H1 (cell line): ENCODE measurements around the gene HKDC1. TPM values are rescaled to one million over a fixed set of nuclear protein-coding genes. Genes with fewer than 3 reads are reported as not detected.

Source experiments
- CTCF ChIA-PET: fragments of 300-600 bp; sonication (Branson Sonifier 250); formaldehyde crosslinking; loops from one replicate; lab custom pipeline; 2021; ENCODE audit not compliant: partially characterized antibody; lab: Charles Lee
- POLR2A ChIA-PET: fragments of 300-600 bp; sonication (Branson Sonifier 250); formaldehyde crosslinking; loops from one replicate; lab custom pipeline; 2021; ENCODE audit warnings: inconsistent platforms; ENCODE audit not compliant: partially characterized antibody; lab: Charles Lee
- DNase-seq, 2 experiments: peaks; one replicate each; pipeline versions ENCODE4 v3.0.0 to v3.0.0-alpha.2; 2010 to 2022; ENCODE audit warnings: low spot score in 2 of 2, low read depth in 1 of 2, mixed read lengths in 1 of 2
- FAIRE-seq: peaks from 2 replicates; lab custom pipeline; 2011; peaks lifted over from hg19 to GRCh38; lab: Jason Lieb, UNC
- H2AFZ ChIP-seq: 2 replicates; pipeline ENCODE4 v1.8.1; 2012; ENCODE audit warnings: low read length, inconsistent platforms
- H2AK5ac ChIP-seq: 2 replicates; pipeline ENCODE4 v1.6.1; 2013; ENCODE audit warnings: low read depth, low read length
- H2BK120ac ChIP-seq: replicated peaks from 2 replicates; pipeline ENCODE3; 2013; ENCODE audit warnings: low read depth, low read length, inconsistent platforms
- H2BK12ac ChIP-seq: 2 replicates; pipeline ENCODE4 v1.6.1; 2013; ENCODE audit warnings: low read depth, low read length
- H2BK15ac ChIP-seq: 2 replicates; pipeline ENCODE4 v1.6.1; 2013; ENCODE audit warnings: low read length
- H2BK20ac ChIP-seq: 2 replicates; pipeline ENCODE4 v1.6.1; 2013; ENCODE audit warnings: low read length
- H2BK5ac ChIP-seq: 2 replicates; pipeline ENCODE4 v1.6.1; 2013; ENCODE audit warnings: low read depth, low read length
- H3K14ac ChIP-seq: 2 replicates; pipeline ENCODE4 v1.6.1; 2013; ENCODE audit warnings: inconsistent platforms; ENCODE audit not compliant: insufficient read length
- H3K18ac ChIP-seq: 2 replicates; pipeline ENCODE4 v1.6.1; 2013; ENCODE audit warnings: low read length; ENCODE audit errors: extremely low read depth
- H3K23ac ChIP-seq: 2 replicates; pipeline ENCODE4 v1.6.1; 2013; ENCODE audit warnings: inconsistent platforms; ENCODE audit not compliant: insufficient read length
- H3K23me2 ChIP-seq: 2 replicates; pipeline ENCODE4 v1.6.1; 2013; ENCODE audit warnings: low read depth, low read length
- H3K27ac ChIP-seq: 2 replicates; pipeline ENCODE4 v1.6.1; 2011; ENCODE audit warnings: low read depth, low read length, inconsistent platforms
- H3K27me3 ChIP-seq, 4 experiments: replicated peaks in 1 of 4; 1 replicate in 1 of 4; 2 replicates in 3 of 4; pipeline versions ENCODE4 v1.6.1 to v1.8.1; 2011 to 2013; ENCODE audit warnings: low read length in 3 of 4, mild to moderate bottlenecking in 3 of 4, inconsistent platforms in 2 of 4, mixed read lengths in 2 of 4, moderate library complexity in 1 of 4; ENCODE audit not compliant: control insufficient read depth in 3 of 4, insufficient read depth in 3 of 4; ENCODE audit errors: extremely low read depth in 1 of 4
- H3K36me3 ChIP-seq, 4 experiments: 2 replicates each; pipeline versions ENCODE4 v1.6.1 to v1.8.1; 2011 to 2013; ENCODE audit warnings: mild to moderate bottlenecking in 4 of 4, low read length in 3 of 4, moderate library complexity in 2 of 4, control low read depth in 1 of 4, inconsistent platforms in 1 of 4; ENCODE audit not compliant: insufficient read depth in 4 of 4, control insufficient read depth in 2 of 4
- H3K4ac ChIP-seq: replicated peaks from 2 replicates; pipeline ENCODE3; 2013; ENCODE audit warnings: low read length, low read depth, mixed read lengths, inconsistent platforms; ENCODE audit not compliant: insufficient read length
- H3K4me1 ChIP-seq, 4 experiments: replicated peaks in 1 of 4; 1 replicate in 1 of 4; 2 replicates in 3 of 4; pipeline versions ENCODE4 v1.6.1 to v1.8.1; 2011 to 2013; ENCODE audit warnings: low read length in 3 of 4, inconsistent platforms in 2 of 4, mixed read lengths in 1 of 4; ENCODE audit not compliant: insufficient read depth in 4 of 4, control insufficient read depth in 3 of 4
- H3K4me2 ChIP-seq, 2 experiments: 2 replicates each; pipeline versions ENCODE4 v1.6.1 to v1.8.1; 2011 to 2013; ENCODE audit warnings: low read depth in 2 of 2, low read length in 2 of 2, control low read depth in 1 of 2, inconsistent platforms in 1 of 2, mild to moderate bottlenecking in 1 of 2; ENCODE audit not compliant: insufficient read depth in 1 of 2
- H3K4me3 ChIP-seq, 4 experiments: fragments of 200-600, 300-600 bp in 1 of 4; sonication (generic), shearing (Covaris generic), sonication (Bioruptor Twin) in 1 of 4; 2 replicates each; pipeline versions ENCODE4 v1.5.1 to v1.8.1; 2011 to 2016; ENCODE audit warnings: low read length in 4 of 4, low read depth in 3 of 4, control low read depth in 2 of 4, inconsistent platforms in 2 of 4, mild to moderate bottlenecking in 2 of 4, mixed read lengths in 1 of 4, moderate library complexity in 1 of 4; ENCODE audit not compliant: insufficient read depth in 2 of 4; ENCODE audit errors: extremely low read depth in 1 of 4
- H3K56ac ChIP-seq: replicated peaks from 2 replicates; pipeline ENCODE3; 2013; ENCODE audit warnings: low read depth, mild to moderate bottlenecking, mixed read lengths, low read length, inconsistent platforms; ENCODE audit not compliant: insufficient read length
- H3K79me1 ChIP-seq: 2 replicates; pipeline ENCODE4 v1.6.1; 2013; ENCODE audit warnings: low read depth, low read length, control low read depth
- H3K79me2 ChIP-seq, 2 experiments: 2 replicates each; pipeline versions ENCODE4 v1.6.1 to v1.8.1; 2012 to 2013; ENCODE audit warnings: low read length in 2 of 2, mild to moderate bottlenecking in 2 of 2, inconsistent platforms in 1 of 2; ENCODE audit not compliant: insufficient read depth in 2 of 2, control insufficient read depth in 1 of 2
- H3K9ac ChIP-seq, 4 experiments: replicated peaks in 1 of 4; 1 replicate in 1 of 4; 2 replicates in 3 of 4; pipeline versions ENCODE4 v1.6.1 to v1.8.1; 2011 to 2013; ENCODE audit warnings: low read depth in 3 of 4, low read length in 3 of 4, control low read depth in 2 of 4, mild to moderate bottlenecking in 2 of 4, moderate library complexity in 2 of 4, inconsistent platforms in 1 of 4; ENCODE audit errors: extremely low read depth in 1 of 4
- H3K9me3 ChIP-seq, 2 experiments: 2 replicates each; pipeline versions ENCODE4 v1.6.1 to v1.8.1; 2012 to 2013; ENCODE audit warnings: mild to moderate bottlenecking in 2 of 2, moderate library complexity in 2 of 2, control low read depth in 1 of 2, inconsistent platforms in 1 of 2, low read depth in 1 of 2, low read length in 1 of 2, mixed read lengths in 1 of 2; ENCODE audit not compliant: insufficient read depth in 2 of 2
- H4K20me1 ChIP-seq, 2 experiments: replicated peaks in 1 of 2; 2 replicates each; pipeline versions ENCODE3 to v1.8.1; 2011 to 2013; ENCODE audit warnings: inconsistent platforms in 2 of 2, low read length in 2 of 2, mild to moderate bottlenecking in 1 of 2; ENCODE audit not compliant: insufficient read depth in 2 of 2, control insufficient read depth in 1 of 2
- H4K5ac ChIP-seq: 2 replicates; pipeline ENCODE4 v1.6.1; 2013; ENCODE audit warnings: low read length, low read depth, mixed read lengths, inconsistent platforms; ENCODE audit not compliant: insufficient read length
- H4K8ac ChIP-seq: 2 replicates; pipeline ENCODE4 v1.8.0; 2013; ENCODE audit warnings: mild to moderate bottlenecking, moderate library complexity, low read length, inconsistent platforms; ENCODE audit not compliant: insufficient read depth; ENCODE audit errors: extremely low read depth
- H4K91ac ChIP-seq: replicated peaks from 2 replicates; pipeline ENCODE3; 2013; ENCODE audit warnings: low read length, mixed read lengths, inconsistent platforms; ENCODE audit not compliant: insufficient read length
- BRCA1 ChIP-seq: IDR thresholded peaks from 2 replicates; pipeline ENCODE4 v1.6.1; 2012; ENCODE audit warnings: low read depth, low read length, improper control_type of control experiment
- EZH2 ChIP-seq: fragments of 200-600 bp; sonication (generic); IDR thresholded peaks from 2 replicates; pipeline ENCODE4 v1.7.1; 2012; ENCODE audit warnings: low read depth, mild to moderate bottlenecking, moderate library complexity, low read length, inconsistent platforms; ENCODE audit not compliant: severe bottlenecking
- KDM4A ChIP-seq: IDR thresholded peaks from one replicate; pipeline ENCODE4 v1.7.1; 2012; ENCODE audit warnings: low read depth, mild to moderate bottlenecking, moderate library complexity, low read length, inconsistent platforms; ENCODE audit not compliant: severe bottlenecking
- NANOG ChIP-seq: IDR thresholded peaks from 2 replicates; pipeline ENCODE4 v1.6.1; 2011; ENCODE audit warnings: low read length, low read depth, mild to moderate bottlenecking, inconsistent platforms; ENCODE audit not compliant: insufficient read depth, poor library complexity, severe bottlenecking
- RAD21 ChIP-seq, 2 experiments: IDR thresholded peaks in 1 of 2; conservative IDR thresholded peaks in 1 of 2; 2 replicates each; pipeline ENCODE4 v1.6.1; 2011; ENCODE audit warnings: low read depth in 2 of 2, low read length in 2 of 2, improper control_type of control experiment in 1 of 2, inconsistent platforms in 1 of 2, mild to moderate bottlenecking in 1 of 2, moderate library complexity in 1 of 2
- RBBP5 ChIP-seq: IDR thresholded peaks from 2 replicates; pipeline ENCODE4 v1.7.1; 2012; ENCODE audit warnings: low read depth, mild to moderate bottlenecking, inconsistent platforms, low read length, moderate library complexity, borderline replicate concordance
- SP2 ChIP-seq: IDR thresholded peaks from 2 replicates; pipeline ENCODE4 v1.6.1; 2012; ENCODE audit warnings: mild to moderate bottlenecking, low read length, inconsistent platforms
- WGBS, 2 experiments: shearing (Covaris generic) in 1 of 2; methylation state at CpG; one replicate each; pipeline versions ENCODE4 v1.1.6 to v1.1.7; 2013 to 2015; ENCODE audit warnings: low lambda C conversion rate in 2 of 2, mixed read lengths in 2 of 2, inconsistent platforms in 1 of 2, low coverage in 1 of 2, missing lambda C conversion rate in 1 of 2; ENCODE audit not compliant: insufficient replicate concordance in 2 of 2, insufficient coverage in 1 of 2, insufficient read length in 1 of 2; ENCODE audit errors: extremely low coverage in 1 of 2, missing lambda C conversion rate in 1 of 2; 5-methylcytosine and 5-hydroxymethylcytosine counted together
- polyA plus RNA-seq, 7 experiments: library from polyadenylated mRNA; depleted of rRNA in 3 of 7; stranded (reverse) in 5 of 7; unstranded in 2 of 7; fragments of >200 nt in 5 of 7; fragments of 200-250 nt in 2 of 7; gene quantifications; 1 replicate in 5 of 7; 2 replicates in 1 of 7; 4 replicates in 1 of 7; pipeline versions ENCODE4 v1.2.1 to v1.2.3, GENCODE V29; 2011 to 2013; ENCODE audit warnings: missing spikeins in 2 of 7, mixed read lengths in 2 of 7
- total RNA-seq: library from RNA; stranded (reverse); fragmentation: NEBNext Ultra II Directional; extraction: Animal tissue kit (Norgen Biotek cat#: 25700); gene quantifications from 2 replicates; pipeline ENCODE4 v1.2.1, GENCODE V29; 2021

The HKDC1 gene
- total and polyA plus RNA-seq, 2 of the 8 experiments (the other 6 are each of a cell fraction or from before 2014, with no cell fraction given): 0.12 to 0.78 TPM

GRCh38 chr10:69243817-69244216 is 23.7 kb downstream of the HKDC1 start:
- Histone ChIP-seq H4K20me1 (no peaks in the 10 kb centered on the region), H3K23ac (no peak overlapping the region), H3K9ac (no peak overlapping the region), H4K8ac (no peak overlapping the region; the same call in 1 of the 2 replicates), H3K4me1 (no peaks in the 10 kb centered on the region; a peak in 1 of 7 replicates), H3K27ac (no peak overlapping the region), H2AFZ (0 out of 2 replicates have a peak overlapping the region, but pooled peaks have one; percentile 72), H3K9me3 (no peaks in the 10 kb centered on the region), H4K91ac (no peak overlapping the region), H2BK12ac (no peak overlapping the region), H3K27me3 (no peaks in the 10 kb centered on the region), H3K79me1 (no peaks in the 10 kb centered on the region), H2BK120ac (no peak overlapping the region), H3K4ac (no peak overlapping the region), H3K14ac (no peak overlapping the region), H2BK5ac (no peak overlapping the region), H3K36me3 (no peaks in the 10 kb centered on the region), H3K4me2 (no peak overlapping the region)
- DNase-seq: no peak
- TF ChIP-seq KDM4A (no peak), SP2 (no peak), RBBP5 (no peak), NANOG (no peak), EZH2 (no peak), RAD21 (IDR thresholded peaks at IDR 0.05 in 1 of 2, conservative IDR thresholded peaks at IDR 0.05 in 1 of 2; ENCODE audit: low read depth in 2 of 2, low read length in 2 of 2) (no peak), BRCA1 (no peak)
- TF ChIP-seq, all 59 proteins: peak for 0
- Histone ChIP-seq H2BK20ac (no peak overlapping the region), H4K5ac (no peak overlapping the region), H2BK15ac (no peak overlapping the region), H3K4me3 (no peak overlapping the region), H3K23me2 (no peaks in the 10 kb centered on the region), H3K79me2 (no peaks in the 10 kb centered on the region), H3K18ac (no peak overlapping the region), H2AK5ac (no peak overlapping the region), H3K56ac (no peak overlapping the region)
- 93% methylated on average over 10 of the region's 10 CpGs; no CpG with 5 or more reads in 1 of the 2 experiments for WGBS, 2 experiments
- no peak for FAIRE-seq
- ChIA-PET POLR2A (no interaction called here), CTCF (interaction anchor here (0.6 to 1.8 kb wide), 4 partner anchors 12 to 167 kb away, joined by 3 to 6 read pairs (median 4); no protein-coding TSS in a partner anchor)
